ENCODE data around the gene WDR93. TPM values are rescaled to one million over a fixed set of nuclear protein-coding genes. Genes with fewer than 3 reads are reported as not detected.
A peak's percentile ranks its signal among the peaks of the same experiment; 100 is the strongest.

The WDR93 gene
- total and polyA plus RNA-seq, 2 donors from 2014 or later, result 1.2 to 2.5 TPM

- no peaks in the 10 kb centered on the region for H3K9me3 ChIP-seq (ENCODE audit: control insufficient read depth in 2 of 3, insufficient read depth in 1 of 3, low read length in 3 of 3)
- DNase-seq (no peak), FAIRE-seq (no peak)
- peaks cover 0 to 4% (median 0%) of the 10 kb centered on the region in 3 donors for H3K4me1 ChIP-seq (ENCODE audit: control insufficient read depth in 2 of 3, insufficient read depth in 2 of 3, low read depth in 1 of 3, low read length in 3 of 3)
- no peaks in the 10 kb centered on the region for H3K36me3 ChIP-seq (ENCODE audit: control insufficient read depth in 2 of 3, insufficient read depth in 3 of 3, low read length in 3 of 3)
- intact Hi-C loops (cut with DNase I), result no loop called here
- TF ChIP-seq CTCF (IDR thresholded peaks at IDR 0.05; ENCODE audit: borderline replicate concordance, extremely low read depth, insufficient read depth), result no peak
- H3K4me3 ChIP-seq (ENCODE audit: low read length in 3 of 3), result no peak overlapping the region
- no peaks in the 10 kb centered on the region for H3K27me3 ChIP-seq (ENCODE audit: control insufficient read depth, insufficient read depth, low read length)
- H3K9ac ChIP-seq (ENCODE audit: low read length in 3 of 3), result no peak overlapping the region
- no peak overlapping the region for H3K27ac ChIP-seq (ENCODE audit: low read depth in 2 of 2, low read length in 2 of 2)
Measured at GRCh38 chr15:89659295-89659694, 31.3 kb upstream of the WDR93 start.

GRCh38 chr15:89660556-89660955, 30.1 kb upstream of the WDR93 start:
- no peaks in the 10 kb centered on the region for H3K36me3 ChIP-seq (ENCODE audit: control insufficient read depth in 2 of 3, insufficient read depth in 3 of 3, low read length in 3 of 3)
- no peak overlapping the region for H3K9ac ChIP-seq (ENCODE audit: low read length in 3 of 3)
- H3K4me3 ChIP-seq (ENCODE audit: low read length in 3 of 3), result no peak overlapping the region
- FAIRE-seq (no peak), DNase-seq (no peak)
- peaks cover 0 to 4% (median 0%) of the 10 kb centered on the region in 3 donors for H3K4me1 ChIP-seq (ENCODE audit: control insufficient read depth in 2 of 3, insufficient read depth in 2 of 3, low read depth in 1 of 3, low read length in 3 of 3)
- intact Hi-C loops (cut with DNase I), result no loop called here
- H3K27me3 ChIP-seq (ENCODE audit: control insufficient read depth, insufficient read depth, low read length), result no peaks in the 10 kb centered on the region
- no peak overlapping the region for H3K27ac ChIP-seq (ENCODE audit: low read depth in 2 of 2, low read length in 2 of 2)
- no peak for TF ChIP-seq CTCF (IDR thresholded peaks at IDR 0.05; ENCODE audit: borderline replicate concordance, extremely low read depth, insufficient read depth)
- H3K9me3 ChIP-seq (ENCODE audit: control insufficient read depth in 2 of 3, insufficient read depth in 1 of 3, low read length in 3 of 3), result no peaks in the 10 kb centered on the region

GRCh38 chr15:89662893-89663626, 27.6 kb upstream of the WDR93 start:
- Histone ChIP-seq H3K9me3 (ENCODE audit: control insufficient read depth in 2 of 3, insufficient read depth in 1 of 3, low read length in 3 of 3) (no peaks in the 10 kb centered on the region), H3K4me3 (ENCODE audit: low read length in 3 of 3) (no peak overlapping the region), H3K4me1 (ENCODE audit: control insufficient read depth in 2 of 3, insufficient read depth in 2 of 3, low read depth in 1 of 3, low read length in 3 of 3) (peaks cover 0 to 4% (median 0%) of the 10 kb centered on the region in 3 donors), H3K9ac (ENCODE audit: low read length in 3 of 3) (no peak overlapping the region), H3K36me3 (ENCODE audit: control insufficient read depth in 2 of 3, insufficient read depth in 3 of 3, low read length in 3 of 3) (no peaks in the 10 kb centered on the region), H3K27me3 (ENCODE audit: control insufficient read depth, insufficient read depth, low read length) (no peaks in the 10 kb centered on the region), H3K27ac (ENCODE audit: low read depth in 2 of 2, low read length in 2 of 2) (no peak overlapping the region)
- DNase-seq, result peak; percentile 24 to 75 (median 57)
- intact Hi-C loops (cut with DNase I), result no loop called here
- TF ChIP-seq CTCF (IDR thresholded peaks at IDR 0.05; ENCODE audit: borderline replicate concordance, extremely low read depth, insufficient read depth), result no peak
- no peak for FAIRE-seq
